ENCODE measurements around the gene NAA16.
"Not testable (repeated sequence)": the region's sequence is repeated elsewhere in the genome, so short reads cannot be mapped to it uniquely, and the experiment has no call there.

Gene NAA16

DNA sequence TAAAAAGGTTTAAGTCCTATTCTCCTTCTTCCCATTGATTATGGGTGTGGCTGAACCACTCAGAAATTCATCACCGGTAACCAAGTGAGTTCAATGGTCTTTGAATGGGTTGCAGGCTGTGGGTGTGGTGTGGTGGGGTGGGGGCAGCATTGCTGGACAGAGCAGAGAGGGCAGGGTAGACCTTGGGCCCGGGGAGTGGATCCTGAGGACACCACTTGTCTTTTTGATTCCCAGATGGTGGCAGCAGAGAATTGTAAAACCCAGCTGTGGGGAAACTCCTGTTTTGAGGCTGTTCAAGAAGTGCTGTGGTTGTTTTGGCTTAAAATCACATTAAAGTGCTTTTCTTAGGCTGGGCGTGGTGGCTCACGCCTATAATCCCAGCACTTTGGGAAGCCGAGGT lies 100.5 kb downstream of the NAA16 start:
- TF ChIP-seq, protein P1, sequence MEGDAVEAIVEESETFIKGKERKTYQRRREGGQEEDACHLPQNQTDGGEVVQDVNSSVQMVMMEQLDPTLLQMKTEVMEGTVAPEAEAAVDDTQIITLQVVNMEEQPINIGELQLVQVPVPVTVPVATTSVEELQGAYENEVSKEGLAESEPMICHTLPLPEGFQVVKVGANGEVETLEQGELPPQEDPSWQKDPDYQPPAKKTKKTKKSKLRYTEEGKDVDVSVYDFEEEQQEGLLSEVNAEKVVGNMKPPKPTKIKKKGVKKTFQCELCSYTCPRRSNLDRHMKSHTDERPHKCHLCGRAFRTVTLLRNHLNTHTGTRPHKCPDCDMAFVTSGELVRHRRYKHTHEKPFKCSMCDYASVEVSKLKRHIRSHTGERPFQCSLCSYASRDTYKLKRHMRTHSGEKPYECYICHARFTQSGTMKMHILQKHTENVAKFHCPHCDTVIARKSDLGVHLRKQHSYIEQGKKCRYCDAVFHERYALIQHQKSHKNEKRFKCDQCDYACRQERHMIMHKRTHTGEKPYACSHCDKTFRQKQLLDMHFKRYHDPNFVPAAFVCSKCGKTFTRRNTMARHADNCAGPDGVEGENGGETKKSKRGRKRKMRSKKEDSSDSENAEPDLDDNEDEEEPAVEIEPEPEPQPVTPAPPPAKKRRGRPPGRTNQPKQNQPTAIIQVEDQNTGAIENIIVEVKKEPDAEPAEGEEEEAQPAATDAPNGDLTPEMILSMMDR (IDR thresholded peaks at IDR 0.05; ENCODE audit: low read depth, low read length, missing control alignments) = peak; percentile 42
- no peak for DNase-seq (ENCODE audit: low read depth)
- no peak overlapping the region for H3K4me3 ChIP-seq (ENCODE audit: low read depth, low read length)

GRCh38 chr13:41413872-41414271 lies 102.8 kb downstream of the NAA16 start:
- TF ChIP-seq, protein P1 (IDR thresholded peaks at IDR 0.05; ENCODE audit: low read depth, low read length, missing control alignments) = no peak
- no peak for DNase-seq (ENCODE audit: low read depth)
- H3K4me3 ChIP-seq (ENCODE audit: low read depth, low read length) = no peak overlapping the region

- no peak overlapping the region for H3K4me3 ChIP-seq (ENCODE audit: low read depth, low read length)
- DNase-seq (ENCODE audit: low read depth) = no peak
- TF ChIP-seq, protein P1 (IDR thresholded peaks at IDR 0.05; ENCODE audit: low read depth, low read length, missing control alignments) = no peak
Measured at GRCh38 chr13:41416276-41416675, 105.2 kb downstream of the NAA16 start.

GRCh38 chr13:41418027-41418426 lies 107.0 kb downstream of the NAA16 start:
- no peak for DNase-seq (ENCODE audit: low read depth)
- TF ChIP-seq, protein P1 (IDR thresholded peaks at IDR 0.05; ENCODE audit: low read depth, low read length, missing control alignments) = no peak
- no peak overlapping the region for H3K4me3 ChIP-seq (ENCODE audit: low read depth, low read length)

DNA sequence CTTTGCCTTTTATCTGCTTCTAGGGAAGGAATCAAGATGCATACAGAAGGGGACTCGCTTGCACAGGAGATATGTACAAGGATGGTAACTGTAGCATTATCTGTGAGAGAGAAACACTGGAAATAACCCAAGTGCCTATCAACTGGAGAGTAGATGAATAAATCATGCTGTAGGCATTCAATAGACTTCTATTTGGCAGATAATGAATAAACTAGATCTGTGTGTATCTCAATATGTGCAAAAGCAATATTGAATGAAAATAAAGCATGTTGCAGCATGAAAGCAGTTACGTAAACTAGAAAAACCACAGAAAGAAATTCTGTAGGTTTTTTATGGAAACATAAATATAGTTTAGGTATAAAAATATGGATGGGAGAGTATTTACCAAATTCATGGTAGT lies 107.7 kb downstream of the NAA16 start:
- TF ChIP-seq, protein P1 (IDR thresholded peaks at IDR 0.05; ENCODE audit: low read depth, low read length, missing control alignments) = no peak
- H3K4me3 ChIP-seq (ENCODE audit: low read depth, low read length) = no peak overlapping the region
- no peak for DNase-seq (ENCODE audit: low read depth)

- no peak overlapping the region for H3K4me3 ChIP-seq (ENCODE audit: low read depth, low read length)
- TF ChIP-seq, protein P1 (IDR thresholded peaks at IDR 0.05; ENCODE audit: low read depth, low read length, missing control alignments) = no peak
- no peak for DNase-seq (ENCODE audit: low read depth)
Measured at GRCh38 chr13:41419206-41419605, 108.1 kb downstream of the NAA16 start.

GRCh38 chr13:41420146-41420545 lies 109.1 kb downstream of the NAA16 start:
- no peak for DNase-seq (ENCODE audit: low read depth)
- TF ChIP-seq, protein P1 (IDR thresholded peaks at IDR 0.05; ENCODE audit: low read depth, low read length, missing control alignments) = no peak
- H3K4me3 ChIP-seq (ENCODE audit: low read depth, low read length) = no peak overlapping the region

DNA sequence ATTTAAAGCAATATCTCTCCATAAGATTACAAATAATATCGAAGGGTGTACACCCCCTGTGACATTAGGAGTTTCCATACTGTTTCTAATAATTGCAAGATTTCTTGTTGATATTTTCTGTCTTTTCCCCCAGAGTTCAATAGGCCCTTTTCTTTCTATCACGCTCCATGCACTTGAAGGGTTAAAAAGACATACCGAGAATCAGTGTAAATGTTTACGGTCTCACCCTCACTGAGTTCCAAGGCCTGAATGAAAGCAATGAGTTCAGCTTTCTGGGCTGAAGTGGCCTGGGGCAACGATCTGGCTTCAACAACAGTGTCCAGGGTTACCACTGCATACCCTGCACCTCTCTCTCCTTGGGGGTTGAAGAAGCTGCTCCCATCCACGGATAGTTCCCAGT lies 110.3 kb downstream of the NAA16 start:
- DNase-seq (ENCODE audit: low read depth); H3K4me3 ChIP-seq (ENCODE audit: low read depth, low read length): not testable (repeated sequence)

DNA sequence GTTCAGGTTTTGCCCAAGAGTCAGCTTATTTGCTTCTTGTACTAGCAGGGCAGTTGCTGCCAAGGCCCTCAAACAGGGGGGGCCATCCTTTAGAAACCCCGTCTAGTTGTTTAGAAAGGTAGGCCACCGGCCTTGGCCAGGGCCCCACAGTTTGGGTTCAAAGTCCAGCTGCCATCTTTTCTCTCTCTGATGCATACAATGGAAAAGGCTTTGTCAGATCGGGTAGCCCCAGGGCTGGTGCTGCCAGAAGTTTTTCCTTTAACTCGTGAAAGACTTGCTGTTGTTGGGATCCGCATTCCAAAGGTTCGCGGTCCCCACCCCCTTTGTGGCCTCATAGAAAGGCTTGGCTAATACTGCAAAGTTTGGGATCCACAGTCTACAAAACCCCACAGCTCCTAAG lies 110.9 kb downstream of the NAA16 start:
- H3K4me3 ChIP-seq (ENCODE audit: low read depth, low read length); DNase-seq (ENCODE audit: low read depth): not testable (repeated sequence)

GRCh38 chr13:41423259-41423658 lies 112.2 kb downstream of the NAA16 start:
- not testable (repeated sequence) for H3K4me3 ChIP-seq (ENCODE audit: low read depth, low read length); DNase-seq (ENCODE audit: low read depth)

GRCh38 chr13:41424675-41425074 lies 113.6 kb downstream of the NAA16 start:
- DNase-seq (ENCODE audit: low read depth); H3K4me3 ChIP-seq (ENCODE audit: low read depth, low read length): not testable (repeated sequence)

Measured in GM12864 (cell line).